ENCODE data around the gene GHRL. TPM values are rescaled to one million over a fixed set of nuclear protein-coding genes. Genes with fewer than 3 reads are reported as not detected.
A peak's percentile ranks its signal among the peaks of the same experiment; 100 is the strongest.

GHRL gene
- total and polyA plus RNA-seq, 2 of the 4 experiments (the other 2 are of a cell fraction), result 0.27 TPM; not detected in 1

- peaks cover 80% of the 10 kb centered on the region for H3K27me3 ChIP-seq (ENCODE audit: control insufficient read depth, insufficient read depth, low read length)
- no peak overlapping the region for H4K5ac ChIP-seq (ENCODE audit: low read depth, low read length)
- intact Hi-C loops (cut with micrococcal nuclease) (no loop called here), dilution Hi-C loops (cut with HindIII; ENCODE audit: low sequenced_read_pairs, unreplicated experiment) (no loop called here), in situ Hi-C loops (cut with MboI; ENCODE audit: low sequenced_read_pairs) (no loop called here)
- H2AK5ac ChIP-seq (ENCODE audit: low read depth, low read length), result no peak overlapping the region
- no peak overlapping the region for H3K4me2 ChIP-seq (ENCODE audit: low read depth, low read length)
- H3K4me1 ChIP-seq (ENCODE audit: control insufficient read depth, insufficient read depth, low read length), result no peaks in the 10 kb centered on the region
- no peak overlapping the region for H3K4me3 ChIP-seq (ENCODE audit: insufficient read depth, low read depth, low read length)
- TF ChIP-seq MAFK (IDR thresholded peaks at IDR 0.05; ENCODE audit: low read depth, low read length) (no peak), MXI1 (IDR thresholded peaks at IDR 0.05; ENCODE audit: borderline replicate concordance, low read depth, low read length) (no peak), NFE2L2 (IDR thresholded peaks at IDR 0.05; ENCODE audit: low read depth, low read length) (no peak), RCOR1 (IDR thresholded peaks at IDR 0.05; ENCODE audit: insufficient replicate concordance, low read length) (no peak), CTCF (conservative IDR thresholded peaks at IDR 0.05; ENCODE audit: low read depth, low read length) (no peak), RFX5 (IDR thresholded peaks at IDR 0.05; ENCODE audit: low read depth, low read length) (no peak)
- ChIA-PET CTCF (no interaction called here), POLR2A (ENCODE audit: unreplicated experiment) (no interaction called here)
- no TSS peak for BruUV-seq (replicated peaks)
- no peaks in the 10 kb centered on the region for H4K20me1 ChIP-seq (ENCODE audit: insufficient read depth, low read length)
- no peak overlapping the region for H3K18ac ChIP-seq (ENCODE audit: low read depth, low read length)
- H3K36me3 ChIP-seq (ENCODE audit: control insufficient read depth, insufficient read depth, low read length), result no peaks in the 10 kb centered on the region
- no peak overlapping the region for H3K14ac ChIP-seq (replicated peaks; ENCODE audit: low read depth, low read length)
- H3K23ac ChIP-seq (ENCODE audit: low read depth, low read length), result no peak overlapping the region
- no peak overlapping the region for H2BK15ac ChIP-seq (ENCODE audit: low read depth, low read length)
- H4K91ac ChIP-seq (ENCODE audit: insufficient read depth, low read depth, low read length), result no peak overlapping the region
- H3K27ac ChIP-seq (ENCODE audit: insufficient read depth, low read length), result no peak overlapping the region
- H2AFZ ChIP-seq (replicated peaks; ENCODE audit: low read length, poor library complexity), result peak overlapping the region; percentile 52
- peaks cover 3% of the 10 kb centered on the region; the same call in 1 of the 2 replicates for H3K9me1 ChIP-seq (ENCODE audit: insufficient read depth, low read length)
- H3K79me1 ChIP-seq (ENCODE audit: low read depth in 1 of 2, low read length in 2 of 2), result no peaks in the 10 kb centered on the region
- H3K56ac ChIP-seq (ENCODE audit: extremely low read depth, insufficient read depth, low read length), result no peak overlapping the region
- no peak overlapping the region for H4K8ac ChIP-seq (ENCODE audit: low read depth in 2 of 2, low read length in 2 of 2)
- ATAC-seq (ENCODE audit: low read depth) (no peak), DNase-seq (no peak)
- H2BK120ac ChIP-seq (ENCODE audit: low read depth, low read length), result no peak overlapping the region
- no peak overlapping the region for H3K4ac ChIP-seq (ENCODE audit: low read depth, low read length)
- no peak overlapping the region for H2BK5ac ChIP-seq (ENCODE audit: low read depth, low read length, poor library complexity, severe bottlenecking)
- H3K9ac ChIP-seq (ENCODE audit: low read depth, low read length), result no peak overlapping the region
- H3K9me3 ChIP-seq (ENCODE audit: control insufficient read depth, insufficient read depth, low read length), result 0 out of 2 replicates have a peak, but pooled peaks cover 2% of the 10 kb centered on the region
- 37% methylated on average over 15 of the region's 31 CpGs; no CpG with 5 or more reads in 1 of the 2 experiments for WGBS, 2 experiments (ENCODE audit: extremely low coverage in 2 of 2, insufficient read length in 1 of 2)
- H2AK9ac ChIP-seq (replicated peaks; ENCODE audit: low read depth, low read length, poor library complexity), result no peak overlapping the region
- H2BK20ac ChIP-seq (ENCODE audit: low read depth, low read length), result no peak overlapping the region
Measured at GRCh38 chr3:10328460-10329071, 35.8 kb upstream of the GHRL start.

Data from IMR-90 (cell line).